Neural progenitor cell (in vitro differentiated cells): ENCODE measurements around the gene CCNC. TPM values are rescaled to one million over a fixed set of nuclear protein-coding genes. Genes with fewer than 3 reads are reported as not detected.

Experiments used
- DNase-seq: peaks from one replicate; pipeline ENCODE4 v3.0.0-alpha.2; 2016; ENCODE audit warnings: low spot score
- H2AFZ ChIP-seq: fragments of 200-600 bp; sonication (generic); replicated peaks from 2 replicates; pipeline ENCODE4 v1.6.1; 2016; ENCODE audit warnings: antibody characterized with exemption
- H3F3A ChIP-seq: fragments of 200-600 bp; sonication (generic); 2 replicates; pipeline ENCODE4 v1.6.1; 2016; ENCODE audit warnings: antibody characterized with exemption, low read depth
- H3K27ac ChIP-seq: fragments of 200-600 bp; sonication (generic); 2 replicates; pipeline ENCODE4 v1.5.1; 2016; ENCODE audit warnings: mild to moderate bottlenecking
- H3K27me3 ChIP-seq: fragments of 200-600 bp; sonication (generic); 2 replicates; pipeline ENCODE4 v1.6.1; 2016; ENCODE audit warnings: mild to moderate bottlenecking, moderate library complexity
- H3K36me3 ChIP-seq: fragments of 200-600 bp; sonication (generic); 2 replicates; pipeline ENCODE4 v1.5.1; 2016
- H3K4me1 ChIP-seq: fragments of 200-600 bp; sonication (generic); 2 replicates; pipeline ENCODE4 v1.6.1; 2016; ENCODE audit warnings: mixed run types
- H3K4me2 ChIP-seq: fragments of 200-600 bp; sonication (generic); 2 replicates; pipeline ENCODE4 v1.6.1; 2016
- H3K4me3 ChIP-seq: fragments of 200-600 bp; sonication (generic); 2 replicates; pipeline ENCODE4 v1.5.1; 2016
- H3K79me2 ChIP-seq: fragments of 200-600 bp; sonication (generic); 2 replicates; pipeline ENCODE4 v1.6.1; 2016; ENCODE audit warnings: low read depth
- H3K9ac ChIP-seq: fragments of 200-600 bp; sonication (generic); 2 replicates; pipeline ENCODE4 v1.6.1; 2016
- H3K9me3 ChIP-seq: fragments of 200-600 bp; sonication (generic); 2 replicates; pipeline ENCODE4 v1.5.1; 2016; ENCODE audit warnings: low read depth
- H4K20me1 ChIP-seq: fragments of 200-600 bp; sonication (generic); 2 replicates; pipeline ENCODE4 v1.6.1; 2016; ENCODE audit warnings: low read depth
- H3K27ac Mint-ChIP-seq: 3 replicates; pipeline ENCODE4 v1.8.0; 2021; ENCODE audit warnings: mixed read lengths
- H3K27me3 Mint-ChIP-seq: 2 replicates; pipeline ENCODE4 v1.8.0; 2022; ENCODE audit warnings: low read depth, mild to moderate bottlenecking, inconsistent platforms, moderate library complexity, mixed read lengths; ENCODE audit not compliant: insufficient read depth
- H3K36me3 Mint-ChIP-seq: 3 replicates; pipeline ENCODE4 v1.8.0; 2021; ENCODE audit warnings: mixed read lengths
- H3K4me1 Mint-ChIP-seq: 3 replicates; pipeline ENCODE4 v1.8.0; 2021; ENCODE audit warnings: mixed read lengths
- H3K4me3 Mint-ChIP-seq: 3 replicates; pipeline ENCODE4 v1.8.0; 2021; ENCODE audit warnings: mild to moderate bottlenecking, moderate library complexity, mixed read lengths
- H3K9me3 Mint-ChIP-seq: 3 replicates; pipeline ENCODE4 v1.8.0; 2020; ENCODE audit warnings: mixed read lengths
- EZH2 ChIP-seq: fragments of 200-600 bp; sonication (generic); IDR thresholded peaks from 2 replicates; pipeline ENCODE4 v1.6.1; 2017; ENCODE audit warnings: antibody characterized with exemption, mild to moderate bottlenecking, moderate library complexity
- EZH2phosphoT487 ChIP-seq: fragments of 200-600 bp; sonication (generic); IDR thresholded peaks from 2 replicates; pipeline ENCODE4 v1.6.1; 2017; ENCODE audit warnings: antibody characterized with exemption
- total RNA-seq: library from RNA; depleted of rRNA; stranded (reverse); fragments of >200 nt; gene quantifications from 2 replicates; pipeline ENCODE4 v1.2.3, GENCODE V29; 2015; ENCODE audit warnings: low replicate concordance
- TF ChIP-seq, protein P1 (sequence below): fragments of 200-600 bp; sonication (generic); IDR thresholded peaks from 2 replicates; pipeline ENCODE4 v1.5.1; 2017; ENCODE audit warnings: antibody characterized with exemption, mild to moderate bottlenecking

CCNC gene
- total RNA-seq, 1 donor from 2014 or later: 157 TPM

DNA sequence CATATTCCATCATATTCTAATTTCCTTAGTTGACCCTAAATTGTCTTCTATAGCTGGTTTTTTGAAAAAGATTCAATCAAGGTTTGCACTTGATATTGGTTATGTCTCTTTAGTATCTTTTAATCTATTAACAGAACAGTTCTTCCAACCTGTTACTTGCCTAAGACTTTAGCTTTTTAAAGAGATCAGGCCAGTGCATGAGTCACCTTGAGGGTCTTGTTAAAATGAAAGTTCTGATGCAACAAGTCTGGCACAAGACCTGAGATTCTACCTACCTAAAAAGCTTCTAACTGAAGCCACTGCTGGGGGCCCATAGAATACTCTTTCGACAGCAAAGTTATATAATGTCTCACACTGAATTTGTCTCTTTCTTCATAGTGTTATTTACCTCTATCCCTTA is 56.4 kb downstream of the CCNC start:
- Mint-ChIP-seq H3K4me3 (no peak overlapping the region), H3K27me3 (peaks cover 7% of the 10 kb centered on the region), H3K36me3 (peaks cover 1% of the 10 kb centered on the region), H3K9me3 (no peaks in the 10 kb centered on the region), H3K4me1 (peaks cover 16% of the 10 kb centered on the region), H3K27ac (no peak overlapping the region)
- Histone ChIP-seq H3F3A (peaks cover 17% of the 10 kb centered on the region), H3K9me3 (no peaks in the 10 kb centered on the region), H3K4me3 (no peak overlapping the region), H3K4me2 (no peak overlapping the region), H3K4me1 (peaks cover 18% of the 10 kb centered on the region), H3K27me3 (peaks cover 12% of the 10 kb centered on the region), H3K36me3 (no peaks in the 10 kb centered on the region), H2AFZ (no peak overlapping the region), H4K20me1 (no peaks in the 10 kb centered on the region), H3K27ac (no peak overlapping the region), H3K9ac (no peak overlapping the region), H3K79me2 (peaks cover 43% of the 10 kb centered on the region)
- TF ChIP-seq EZH2: no peak
- no peak for DNase-seq

DNA sequence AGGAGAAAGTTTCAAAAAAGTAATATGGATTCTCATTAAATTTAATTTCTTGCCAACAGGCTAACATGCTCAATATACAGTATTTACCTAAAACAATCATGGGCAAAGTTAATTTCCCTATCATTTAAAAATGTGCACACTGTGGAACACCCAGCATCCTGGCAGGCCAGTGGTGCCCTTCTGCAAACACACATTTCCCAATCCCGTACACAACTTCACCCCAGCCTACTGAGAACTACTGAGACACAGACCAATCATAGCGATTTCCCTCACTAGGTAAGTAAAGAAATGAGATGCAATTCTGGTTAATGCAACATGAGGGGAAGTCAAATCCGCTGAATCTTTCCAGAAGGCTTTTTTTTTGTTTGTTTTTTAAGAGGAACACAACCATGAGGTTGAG is 60.8 kb downstream of the CCNC start:
- no peak for DNase-seq
- Mint-ChIP-seq H3K27me3 (no peaks in the 10 kb centered on the region), H3K27ac (no peak overlapping the region), H3K4me3 (no peak overlapping the region), H3K36me3 (peaks cover 1% of the 10 kb centered on the region), H3K9me3 (no peaks in the 10 kb centered on the region), H3K4me1 (no peaks in the 10 kb centered on the region)
- Histone ChIP-seq H3K9ac (peak overlapping the region; percentile 9), H3F3A (no peaks in the 10 kb centered on the region), H3K27me3 (no peaks in the 10 kb centered on the region), H3K4me3 (no peak overlapping the region), H4K20me1 (no peaks in the 10 kb centered on the region), H3K4me1 (no peaks in the 10 kb centered on the region), H3K27ac (no peak overlapping the region), H3K4me2 (no peak overlapping the region), H3K36me3 (no peaks in the 10 kb centered on the region), H2AFZ (no peak overlapping the region), H3K9me3 (no peaks in the 10 kb centered on the region), H3K79me2 (peaks cover 19% of the 10 kb centered on the region)
- TF ChIP-seq, protein P1, sequence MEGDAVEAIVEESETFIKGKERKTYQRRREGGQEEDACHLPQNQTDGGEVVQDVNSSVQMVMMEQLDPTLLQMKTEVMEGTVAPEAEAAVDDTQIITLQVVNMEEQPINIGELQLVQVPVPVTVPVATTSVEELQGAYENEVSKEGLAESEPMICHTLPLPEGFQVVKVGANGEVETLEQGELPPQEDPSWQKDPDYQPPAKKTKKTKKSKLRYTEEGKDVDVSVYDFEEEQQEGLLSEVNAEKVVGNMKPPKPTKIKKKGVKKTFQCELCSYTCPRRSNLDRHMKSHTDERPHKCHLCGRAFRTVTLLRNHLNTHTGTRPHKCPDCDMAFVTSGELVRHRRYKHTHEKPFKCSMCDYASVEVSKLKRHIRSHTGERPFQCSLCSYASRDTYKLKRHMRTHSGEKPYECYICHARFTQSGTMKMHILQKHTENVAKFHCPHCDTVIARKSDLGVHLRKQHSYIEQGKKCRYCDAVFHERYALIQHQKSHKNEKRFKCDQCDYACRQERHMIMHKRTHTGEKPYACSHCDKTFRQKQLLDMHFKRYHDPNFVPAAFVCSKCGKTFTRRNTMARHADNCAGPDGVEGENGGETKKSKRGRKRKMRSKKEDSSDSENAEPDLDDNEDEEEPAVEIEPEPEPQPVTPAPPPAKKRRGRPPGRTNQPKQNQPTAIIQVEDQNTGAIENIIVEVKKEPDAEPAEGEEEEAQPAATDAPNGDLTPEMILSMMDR: no peak
- TF ChIP-seq EZH2phosphoT487: no peak

DNA sequence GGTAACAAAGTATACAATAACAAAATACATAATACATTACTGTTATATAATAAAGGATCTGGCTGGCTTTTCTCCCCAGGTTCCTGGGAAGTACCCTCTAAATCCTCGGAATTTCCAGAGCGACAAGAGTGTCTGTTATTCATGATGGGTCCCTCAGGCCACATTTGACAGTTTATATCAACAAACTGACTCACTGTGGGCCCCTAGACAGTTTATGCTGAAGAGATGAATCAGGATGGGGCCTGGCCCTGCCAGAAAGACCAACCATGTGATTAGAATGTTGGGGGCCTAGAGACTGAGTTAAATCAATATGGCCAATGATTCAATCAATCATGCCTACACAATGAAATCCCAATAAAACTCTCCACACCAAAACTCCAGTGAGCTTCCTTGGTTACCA is 66.7 kb downstream of the CCNC start:
- no peak for DNase-seq
- H3K36me3 ChIP-seq: no peaks in the 10 kb centered on the region
- H3K4me2 ChIP-seq: no peak overlapping the region
- H3K79me2 ChIP-seq: no peaks in the 10 kb centered on the region
- no peak overlapping the region for H3K4me3 Mint-ChIP-seq
- H3K27ac Mint-ChIP-seq: no peak overlapping the region
- H3K9ac ChIP-seq: no peak overlapping the region
- no peaks in the 10 kb centered on the region for H3K9me3 Mint-ChIP-seq
- H3K27me3 Mint-ChIP-seq: no peaks in the 10 kb centered on the region
- no peaks in the 10 kb centered on the region for H3K9me3 ChIP-seq
- no peak overlapping the region for H3K27ac ChIP-seq
- no peaks in the 10 kb centered on the region for H3F3A ChIP-seq
- no peak overlapping the region for H2AFZ ChIP-seq
- H3K4me1 Mint-ChIP-seq: no peaks in the 10 kb centered on the region
- no peak for TF ChIP-seq EZH2
- TF ChIP-seq, protein P1: no peak
- no peak for TF ChIP-seq EZH2phosphoT487
- no peaks in the 10 kb centered on the region for H3K4me1 ChIP-seq
- no peaks in the 10 kb centered on the region for H4K20me1 ChIP-seq
- H3K4me3 ChIP-seq: no peak overlapping the region
- no peaks in the 10 kb centered on the region for H3K36me3 Mint-ChIP-seq
- no peaks in the 10 kb centered on the region for H3K27me3 ChIP-seq

DNA sequence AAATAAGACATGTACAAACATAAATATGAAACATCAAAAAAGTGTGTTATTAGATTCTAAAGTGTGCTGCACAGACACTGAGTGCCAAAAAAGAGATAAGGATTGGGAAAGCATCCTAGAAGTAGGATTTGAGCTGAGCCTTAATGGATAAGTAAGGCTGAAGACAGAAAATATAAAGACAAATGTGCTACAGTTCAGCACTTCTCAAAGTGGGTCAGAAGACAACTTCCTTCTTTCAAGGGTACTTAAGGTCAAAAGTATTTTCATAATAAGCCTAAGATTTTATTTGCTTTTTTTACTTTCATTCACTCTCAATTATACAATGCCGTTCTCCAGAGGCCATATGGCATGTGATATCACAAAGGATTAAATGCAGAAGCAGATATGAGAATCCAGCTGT is 70.0 kb downstream of the CCNC start:
- Histone ChIP-seq H3K79me2 (no peaks in the 10 kb centered on the region), H3K4me3 (no peak overlapping the region), H3K4me1 (no peaks in the 10 kb centered on the region), H3K9ac (no peak overlapping the region), H3K27ac (no peak overlapping the region), H3F3A (no peaks in the 10 kb centered on the region), H3K27me3 (no peaks in the 10 kb centered on the region), H4K20me1 (no peaks in the 10 kb centered on the region), H3K9me3 (no peaks in the 10 kb centered on the region), H3K36me3 (no peaks in the 10 kb centered on the region), H2AFZ (no peak overlapping the region), H3K4me2 (no peak overlapping the region)
- Mint-ChIP-seq H3K36me3 (no peaks in the 10 kb centered on the region), H3K27ac (no peak overlapping the region), H3K4me3 (no peak overlapping the region), H3K4me1 (no peaks in the 10 kb centered on the region), H3K27me3 (no peaks in the 10 kb centered on the region), H3K9me3 (no peaks in the 10 kb centered on the region)
- TF ChIP-seq EZH2 (no peak), EZH2phosphoT487 (no peak)
- TF ChIP-seq, protein P1: no peak
- DNase-seq: no peak
